Measurements from ENCODE around the gene CGNL1. TPM values are rescaled to one million over a fixed set of nuclear protein-coding genes. Genes with fewer than 3 reads are reported as not detected.

Gene CGNL1
- total and polyA plus RNA-seq, 10 of the 15 experiments (the other 5 are each of a cell fraction or from before 2014, with no cell fraction given), result under 0.01 to 0.27 (median 0.04) TPM; not detected in 3

DNA sequence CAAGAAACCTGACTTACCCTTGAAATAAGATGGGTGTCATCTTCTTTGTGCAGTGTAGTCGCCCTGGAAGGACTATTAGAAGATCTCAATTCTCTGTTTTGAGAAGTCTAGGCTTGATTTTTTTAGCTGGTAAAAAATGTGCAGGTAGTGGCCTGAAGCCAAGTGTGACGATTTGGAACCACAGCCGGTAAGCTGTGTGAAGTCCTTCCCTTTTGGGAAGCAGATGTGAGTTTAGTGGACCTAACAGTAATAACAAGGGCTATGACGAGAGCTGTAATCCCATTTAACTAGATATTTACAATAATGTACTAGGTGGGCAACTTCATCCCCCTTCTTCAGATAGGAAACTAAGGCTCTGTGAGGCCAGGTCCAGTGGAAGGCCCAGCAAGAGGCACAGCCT is 133.7 kb downstream of the CGNL1 start:
- DNase-seq (ENCODE audit: low read depth, low spot score) (no peak), FAIRE-seq (no peak), ATAC-seq (no peak)
- RAD21 ChIA-PET (ENCODE audit: unreplicated experiment), result no interaction called here
- no peaks in the 10 kb centered on the region for H3K9me3 ChIP-seq (replicated peaks; ENCODE audit: control insufficient read depth, insufficient read depth, low read length)
- H3K4me1 ChIP-seq (ENCODE audit: control insufficient read depth, insufficient read depth, low read length), result no peaks in the 10 kb centered on the region
- H3K4me2 ChIP-seq (ENCODE audit: control insufficient read depth, insufficient read depth), result no peak overlapping the region
- POLR2A ChIA-PET, result no interaction called here
- CTCF ChIA-PET, result interaction anchor here (0.9 to 3.0 kb wide), 2 partner anchors 12 to 17 kb away, joined by 3 to 13 read pairs; no protein-coding TSS in a partner anchor
- no peaks in the 10 kb centered on the region for H3K79me2 ChIP-seq (ENCODE audit: control insufficient read depth, insufficient read depth, low read length)
- SMC1A ChIA-PET (ENCODE audit: uncharacterized antibody, unreplicated experiment), result interaction anchor here (1.3 kb wide), 1 partner anchor 18 kb away, joined by 5 read pairs; no protein-coding TSS in a partner anchor
- no peaks in the 10 kb centered on the region for H4K20me1 ChIP-seq (ENCODE audit: control insufficient read depth, insufficient read depth)
- H3K27me3 ChIP-seq (replicated peaks in 1 of 2; ENCODE audit: control insufficient read depth in 2 of 2, insufficient read depth in 2 of 2, low read length in 1 of 2), result peaks cover 0 to 1% of the 10 kb centered on the region in 2 experiments; a peak in 1 of 4 replicates
- intact Hi-C loops (cut with micrococcal nuclease; ENCODE audit: unreplicated experiment) (no loop called here), in situ Hi-C loops (cut with MboI) (no loop called here)
- no peak overlapping the region for H3K9ac ChIP-seq (ENCODE audit: control insufficient read depth, insufficient read depth, low read length)
- TF ChIP-seq NBN (IDR thresholded peaks at IDR 0.05), result no peak
- TF ChIP-seq, protein P1, sequence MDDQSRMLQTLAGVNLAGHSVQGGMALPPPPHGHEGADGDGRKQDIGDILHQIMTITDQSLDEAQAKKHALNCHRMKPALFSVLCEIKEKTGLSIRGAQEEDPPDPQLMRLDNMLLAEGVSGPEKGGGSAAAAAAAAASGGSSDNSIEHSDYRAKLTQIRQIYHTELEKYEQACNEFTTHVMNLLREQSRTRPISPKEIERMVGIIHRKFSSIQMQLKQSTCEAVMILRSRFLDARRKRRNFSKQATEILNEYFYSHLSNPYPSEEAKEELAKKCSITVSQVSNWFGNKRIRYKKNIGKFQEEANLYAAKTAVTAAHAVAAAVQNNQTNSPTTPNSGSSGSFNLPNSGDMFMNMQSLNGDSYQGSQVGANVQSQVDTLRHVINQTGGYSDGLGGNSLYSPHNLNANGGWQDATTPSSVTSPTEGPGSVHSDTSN (IDR thresholded peaks at IDR 0.05; ENCODE audit: insufficient replicate concordance, low read depth, low read length), result no peak
- TF ChIP-seq, protein P2, sequence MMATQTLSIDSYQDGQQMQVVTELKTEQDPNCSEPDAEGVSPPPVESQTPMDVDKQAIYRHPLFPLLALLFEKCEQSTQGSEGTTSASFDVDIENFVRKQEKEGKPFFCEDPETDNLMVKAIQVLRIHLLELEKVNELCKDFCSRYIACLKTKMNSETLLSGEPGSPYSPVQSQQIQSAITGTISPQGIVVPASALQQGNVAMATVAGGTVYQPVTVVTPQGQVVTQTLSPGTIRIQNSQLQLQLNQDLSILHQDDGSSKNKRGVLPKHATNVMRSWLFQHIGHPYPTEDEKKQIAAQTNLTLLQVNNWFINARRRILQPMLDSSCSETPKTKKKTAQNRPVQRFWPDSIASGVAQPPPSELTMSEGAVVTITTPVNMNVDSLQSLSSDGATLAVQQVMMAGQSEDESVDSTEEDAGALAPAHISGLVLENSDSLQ (IDR thresholded peaks at IDR 0.05), result no peak
- TF ChIP-seq IKZF2 (IDR thresholded peaks at IDR 0.05), result no peak
- no peak for TF ChIP-seq HCFC1 (IDR thresholded peaks at IDR 0.05; ENCODE audit: low read length)
- TF ChIP-seq, protein P3, sequence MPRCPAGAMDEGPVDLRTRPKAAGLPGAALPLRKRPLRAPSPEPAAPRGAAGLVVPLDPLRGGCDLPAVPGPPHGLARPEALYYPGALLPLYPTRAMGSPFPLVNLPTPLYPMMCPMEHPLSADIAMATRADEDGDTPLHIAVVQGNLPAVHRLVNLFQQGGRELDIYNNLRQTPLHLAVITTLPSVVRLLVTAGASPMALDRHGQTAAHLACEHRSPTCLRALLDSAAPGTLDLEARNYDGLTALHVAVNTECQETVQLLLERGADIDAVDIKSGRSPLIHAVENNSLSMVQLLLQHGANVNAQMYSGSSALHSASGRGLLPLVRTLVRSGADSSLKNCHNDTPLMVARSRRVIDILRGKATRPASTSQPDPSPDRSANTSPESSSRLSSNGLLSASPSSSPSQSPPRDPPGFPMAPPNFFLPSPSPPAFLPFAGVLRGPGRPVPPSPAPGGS (IDR thresholded peaks at IDR 0.05; ENCODE audit: borderline replicate concordance, insufficient read depth, low read depth, low read length, poor library complexity, severe bottlenecking), result no peak
- TF ChIP-seq PAX8 (IDR thresholded peaks at IDR 0.05), result no peak
- no peak for TF ChIP-seq ZNF24 (IDR thresholded peaks at IDR 0.05)
- no peak for TF ChIP-seq ZNF622 (IDR thresholded peaks at IDR 0.05)
- no peak for TF ChIP-seq POLR2A (IDR thresholded peaks at IDR 0.05; ENCODE audit: low read depth, low read length)
- TF ChIP-seq, protein P4, sequence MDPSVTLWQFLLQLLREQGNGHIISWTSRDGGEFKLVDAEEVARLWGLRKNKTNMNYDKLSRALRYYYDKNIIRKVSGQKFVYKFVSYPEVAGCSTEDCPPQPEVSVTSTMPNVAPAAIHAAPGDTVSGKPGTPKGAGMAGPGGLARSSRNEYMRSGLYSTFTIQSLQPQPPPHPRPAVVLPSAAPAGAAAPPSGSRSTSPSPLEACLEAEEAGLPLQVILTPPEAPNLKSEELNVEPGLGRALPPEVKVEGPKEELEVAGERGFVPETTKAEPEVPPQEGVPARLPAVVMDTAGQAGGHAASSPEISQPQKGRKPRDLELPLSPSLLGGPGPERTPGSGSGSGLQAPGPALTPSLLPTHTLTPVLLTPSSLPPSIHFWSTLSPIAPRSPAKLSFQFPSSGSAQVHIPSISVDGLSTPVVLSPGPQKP (IDR thresholded peaks at IDR 0.05; ENCODE audit: low read depth, low read length), result no peak
- TF ChIP-seq PAX5 (IDR thresholded peaks at IDR 0.05; ENCODE audit: borderline replicate concordance, low read depth, low read length), result no peak
- no TSS peak for BruUV-seq (replicated peaks)
- no peaks in the 10 kb centered on the region for H3K36me3 ChIP-seq (ENCODE audit: control insufficient read depth in 2 of 2, insufficient read depth in 2 of 2, low read length in 1 of 2)
- no peak overlapping the region for H3K27ac ChIP-seq (ENCODE audit: control insufficient read depth, insufficient read depth)
- H3K4me3 ChIP-seq, result no peak overlapping the region
- H2AFZ ChIP-seq (ENCODE audit: control insufficient read depth, low read depth, low read length), result no peak overlapping the region
- WGBS (ENCODE audit: insufficient coverage, insufficient replicate concordance, low lambda C conversion rate, missing lambda C conversion rate), result 19% methylated on average over 4 of the region's 4 CpGs

All from GM12878 (cell line).